ENCODE data around the gene GRK2.
"Not testable (repeated sequence)": the region's sequence is repeated elsewhere in the genome, so short reads cannot be mapped to it uniquely, and the experiment has no call there.

The GRK2 gene

GRCh38 chr11:67255864-67256263 lies 10.4 kb upstream of the GRK2 start:
- no peak overlapping the region for H3K27ac ChIP-seq (ENCODE audit: low read length)
- H3K36me3 ChIP-seq (ENCODE audit: control insufficient read depth in 1 of 2, insufficient read depth in 2 of 2, low read length in 2 of 2), result peaks cover 50 to 60% of the 10 kb centered on the region in 2 donors

GRCh38 chr11:67256477-67257135 lies 9.7 kb upstream of the GRK2 start:
- Histone ChIP-seq H3K4me3 (ENCODE audit: low read depth in 1 of 2, low read length in 2 of 2) (no peak overlapping the region), H3K4me1 (ENCODE audit: control insufficient read depth in 1 of 2, insufficient read depth in 2 of 2, low read length in 2 of 2) (peaks cover 0 to under 1% of the 10 kb centered on the region in 2 donors), H3K9me3 (ENCODE audit: control insufficient read depth in 1 of 2, low read length in 2 of 2) (no peaks in the 10 kb centered on the region), H3K27ac (ENCODE audit: low read length) (no peak overlapping the region), H3K36me3 (ENCODE audit: control insufficient read depth in 1 of 2, insufficient read depth in 2 of 2, low read length in 2 of 2) (peaks cover 43 to 54% of the 10 kb centered on the region in 2 donors), H3K27me3 (ENCODE audit: low read depth, low read length) (no peaks in the 10 kb centered on the region)

More at GRCh38 chr11:67255864-67256263, 10.4 kb upstream of the GRK2 start:
- no peaks in the 10 kb centered on the region for H3K27me3 ChIP-seq (ENCODE audit: low read depth, low read length)
- H3K4me1 ChIP-seq (ENCODE audit: control insufficient read depth in 1 of 2, insufficient read depth in 2 of 2, low read length in 2 of 2), result no peaks in the 10 kb centered on the region
- H3K9me3 ChIP-seq (ENCODE audit: control insufficient read depth in 1 of 2, low read length in 2 of 2), result no peaks in the 10 kb centered on the region
- no peak overlapping the region for H3K4me3 ChIP-seq (ENCODE audit: low read depth in 1 of 2, low read length in 2 of 2)

DNA sequence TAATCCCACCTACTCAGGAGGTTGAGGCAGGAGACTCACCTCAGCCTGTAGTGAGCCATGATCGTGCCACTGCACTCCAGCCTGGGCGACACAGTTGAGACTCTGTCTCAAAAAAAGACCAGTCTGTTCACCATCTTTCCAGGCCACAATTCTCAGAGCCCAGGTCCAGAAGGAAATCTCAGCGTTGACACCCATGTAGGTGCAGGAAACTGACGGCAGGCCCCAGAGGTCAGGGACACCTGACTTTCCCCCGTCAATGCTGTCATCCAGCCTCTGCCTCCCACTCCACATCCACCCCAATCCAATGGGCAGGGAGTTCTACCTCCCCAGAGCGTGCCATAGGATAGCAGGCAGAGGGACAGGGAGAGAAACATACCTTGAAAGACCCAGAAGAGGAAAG lies 5.9 kb upstream of the GRK2 start:
- H3K4me1 ChIP-seq (ENCODE audit: control insufficient read depth in 1 of 2, insufficient read depth in 2 of 2, low read length in 2 of 2), result peaks cover 0 to 20% of the 10 kb centered on the region in 2 donors
- no peak overlapping the region for H3K27ac ChIP-seq (ENCODE audit: low read length)
- H3K4me3 ChIP-seq (ENCODE audit: low read depth in 1 of 2, low read length in 2 of 2), result no peak overlapping the region
- no peaks in the 10 kb centered on the region for H3K9me3 ChIP-seq (ENCODE audit: control insufficient read depth in 1 of 2, low read length in 2 of 2)
- H3K36me3 ChIP-seq (ENCODE audit: control insufficient read depth in 1 of 2, insufficient read depth in 2 of 2, low read length in 2 of 2), result peaks cover 5 to 16% of the 10 kb centered on the region in 2 donors
- no peaks in the 10 kb centered on the region for H3K27me3 ChIP-seq (ENCODE audit: low read depth, low read length)

DNA sequence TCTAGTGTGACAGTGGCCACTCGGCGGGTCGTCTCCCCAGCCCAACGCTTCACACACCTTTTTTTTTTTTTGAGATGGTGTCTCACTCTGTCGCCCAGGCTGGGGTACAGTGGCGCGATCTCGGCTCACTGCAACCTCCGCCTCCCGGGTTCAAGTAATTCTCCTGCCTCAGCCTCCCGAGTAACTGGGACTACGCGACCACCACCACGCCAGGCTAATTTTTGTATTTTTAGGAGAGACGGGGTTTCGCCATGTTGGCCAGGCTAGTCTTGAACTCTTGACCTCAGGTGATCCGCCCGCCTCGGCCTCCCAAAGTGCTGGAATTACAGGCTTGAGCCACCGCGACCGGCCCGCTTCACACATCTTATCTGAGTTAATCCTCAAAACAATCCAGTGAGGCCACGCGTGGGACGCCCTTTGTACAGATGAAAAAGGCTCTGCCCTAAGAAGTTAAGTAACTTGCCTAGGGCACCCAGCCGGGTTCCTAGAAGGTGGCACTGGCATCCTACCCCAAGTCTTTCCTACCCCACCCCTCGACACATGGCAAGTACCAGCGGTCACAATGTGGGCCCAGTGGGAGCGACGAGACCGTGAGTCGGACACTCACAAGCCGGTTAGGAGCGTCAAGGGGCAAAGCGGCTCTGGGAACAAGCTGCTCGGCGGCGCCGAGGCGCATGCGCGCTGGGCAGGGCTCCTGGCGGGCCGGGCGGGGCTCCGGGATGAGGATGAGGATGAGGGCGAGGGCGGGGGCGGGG lies 5.2 kb upstream of the GRK2 start:
- not testable (repeated sequence) for H3K27ac ChIP-seq (ENCODE audit: low read length); H3K9me3 ChIP-seq (ENCODE audit: control insufficient read depth in 1 of 2, low read length in 2 of 2); H3K27me3 ChIP-seq (ENCODE audit: low read depth, low read length); H3K36me3 ChIP-seq (ENCODE audit: control insufficient read depth in 1 of 2, insufficient read depth in 2 of 2, low read length in 2 of 2)
- Histone ChIP-seq H3K4me3 (ENCODE audit: low read depth in 1 of 2, low read length in 2 of 2) (peak overlapping the region; percentile 44 to 45), H3K4me1 (ENCODE audit: control insufficient read depth in 1 of 2, insufficient read depth in 2 of 2, low read length in 2 of 2) (peaks cover 4 to 23% of the 10 kb centered on the region in 2 donors)

DNA sequence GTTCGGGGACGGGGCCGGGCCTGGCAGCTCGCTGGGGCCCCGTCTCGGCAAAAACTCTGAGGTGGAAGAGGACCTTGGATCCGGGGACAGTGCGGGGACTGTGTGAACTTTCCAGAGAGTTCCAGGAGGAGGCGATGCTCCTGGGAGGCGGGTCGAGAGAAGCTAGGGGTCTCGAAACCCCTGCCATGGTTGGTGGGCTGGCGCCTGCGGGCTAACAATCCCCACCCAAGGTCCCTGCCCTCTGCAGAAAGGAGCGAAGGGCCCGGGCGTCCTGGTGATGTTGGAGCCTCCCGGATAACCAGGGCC lies 4.7 kb upstream of the GRK2 start:
- Histone ChIP-seq H3K4me1 (ENCODE audit: control insufficient read depth in 1 of 2, insufficient read depth in 2 of 2, low read length in 2 of 2) (peaks cover 4 to 23% of the 10 kb centered on the region in 2 donors), H3K27ac (ENCODE audit: low read length) (no peak overlapping the region)

DNA sequence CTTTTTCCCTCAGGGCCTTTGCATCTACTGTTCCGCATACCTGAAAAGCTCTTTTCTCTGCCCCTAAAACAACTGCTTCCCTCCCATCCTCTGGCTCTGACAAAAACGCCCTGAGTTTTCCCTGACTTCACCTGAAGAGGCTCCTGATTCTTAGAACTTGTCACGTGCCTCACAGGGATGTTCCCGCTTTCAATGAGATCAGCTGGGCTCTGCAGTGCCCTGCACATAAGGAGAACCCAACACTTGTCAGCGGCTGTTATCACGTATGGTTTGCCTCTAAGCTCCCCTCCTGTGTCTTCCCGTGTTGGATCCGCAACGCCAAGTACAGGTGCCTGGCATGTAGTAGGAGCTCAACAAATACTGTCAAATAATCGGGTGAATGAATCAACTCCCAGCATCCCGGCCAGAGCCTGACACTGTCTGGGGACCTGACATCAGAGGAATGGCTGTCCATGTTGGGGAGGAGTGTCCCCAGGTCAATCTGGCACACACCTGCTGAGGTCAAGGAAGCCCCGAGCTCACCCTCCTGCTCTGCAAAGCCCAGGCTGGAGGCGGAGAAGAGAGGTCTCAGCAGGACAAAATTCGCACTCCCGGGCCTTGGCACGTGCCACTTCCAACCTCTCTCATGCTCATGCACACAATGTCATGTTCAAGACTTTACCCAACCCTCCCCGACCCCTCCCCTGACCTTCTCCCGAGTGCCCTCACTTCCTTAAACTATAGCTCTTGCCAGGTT lies 4.2 kb upstream of the GRK2 start:
- Histone ChIP-seq H3K36me3 (ENCODE audit: control insufficient read depth in 1 of 2, insufficient read depth in 2 of 2, low read length in 2 of 2) (no peaks in the 10 kb centered on the region), H3K27ac (ENCODE audit: low read length) (no peak overlapping the region), H3K9me3 (ENCODE audit: control insufficient read depth in 1 of 2, low read length in 2 of 2) (no peaks in the 10 kb centered on the region), H3K4me3 (ENCODE audit: low read depth in 1 of 2, low read length in 2 of 2) (peak overlapping the region in 1 of 2 donors; percentile 45), H3K27me3 (ENCODE audit: low read depth, low read length) (no peaks in the 10 kb centered on the region), H3K4me1 (ENCODE audit: control insufficient read depth in 1 of 2, insufficient read depth in 2 of 2, low read length in 2 of 2) (peaks cover 4 to 24% of the 10 kb centered on the region in 2 donors)

More for the DNA sequence above, 4.7 kb upstream of the GRK2 start:
- Histone ChIP-seq H3K36me3 (ENCODE audit: control insufficient read depth in 1 of 2, insufficient read depth in 2 of 2, low read length in 2 of 2) (peaks cover 0 to 4% of the 10 kb centered on the region in 2 donors), H3K9me3 (ENCODE audit: control insufficient read depth in 1 of 2, low read length in 2 of 2) (no peaks in the 10 kb centered on the region), H3K4me3 (ENCODE audit: low read depth in 1 of 2, low read length in 2 of 2) (peak overlapping the region in 1 of 2 donors; percentile 45), H3K27me3 (ENCODE audit: low read depth, low read length) (no peaks in the 10 kb centered on the region)

GRCh38 chr11:67262731-67263675 lies 3.3 kb upstream of the GRK2 start:
- H3K9me3 ChIP-seq (ENCODE audit: control insufficient read depth in 1 of 2, low read length in 2 of 2), result no peaks in the 10 kb centered on the region
- H3K27ac ChIP-seq (ENCODE audit: low read length), result no peak overlapping the region
- H3K4me3 ChIP-seq (ENCODE audit: low read depth in 1 of 2, low read length in 2 of 2), result no peak overlapping the region
- no peaks in the 10 kb centered on the region for H3K36me3 ChIP-seq (ENCODE audit: control insufficient read depth in 1 of 2, insufficient read depth in 2 of 2, low read length in 2 of 2)
- H3K27me3 ChIP-seq (ENCODE audit: low read depth, low read length), result no peaks in the 10 kb centered on the region
- H3K4me1 ChIP-seq (ENCODE audit: control insufficient read depth in 1 of 2, insufficient read depth in 2 of 2, low read length in 2 of 2), result peaks cover 10 to 32% of the 10 kb centered on the region in 2 donors

GRCh38 chr11:67264260-67264659 lies 2.0 kb upstream of the GRK2 start:
- Histone ChIP-seq H3K4me3 (ENCODE audit: low read depth in 1 of 2, low read length in 2 of 2) (no peak overlapping the region), H3K4me1 (ENCODE audit: control insufficient read depth in 1 of 2, insufficient read depth in 2 of 2, low read length in 2 of 2) (peaks cover 15 to 45% of the 10 kb centered on the region in 2 donors), H3K36me3 (ENCODE audit: control insufficient read depth in 1 of 2, insufficient read depth in 2 of 2, low read length in 2 of 2) (no peaks in the 10 kb centered on the region), H3K27ac (ENCODE audit: low read length) (no peak overlapping the region), H3K27me3 (ENCODE audit: low read depth, low read length) (no peaks in the 10 kb centered on the region), H3K9me3 (ENCODE audit: control insufficient read depth in 1 of 2, low read length in 2 of 2) (no peaks in the 10 kb centered on the region)

DNA sequence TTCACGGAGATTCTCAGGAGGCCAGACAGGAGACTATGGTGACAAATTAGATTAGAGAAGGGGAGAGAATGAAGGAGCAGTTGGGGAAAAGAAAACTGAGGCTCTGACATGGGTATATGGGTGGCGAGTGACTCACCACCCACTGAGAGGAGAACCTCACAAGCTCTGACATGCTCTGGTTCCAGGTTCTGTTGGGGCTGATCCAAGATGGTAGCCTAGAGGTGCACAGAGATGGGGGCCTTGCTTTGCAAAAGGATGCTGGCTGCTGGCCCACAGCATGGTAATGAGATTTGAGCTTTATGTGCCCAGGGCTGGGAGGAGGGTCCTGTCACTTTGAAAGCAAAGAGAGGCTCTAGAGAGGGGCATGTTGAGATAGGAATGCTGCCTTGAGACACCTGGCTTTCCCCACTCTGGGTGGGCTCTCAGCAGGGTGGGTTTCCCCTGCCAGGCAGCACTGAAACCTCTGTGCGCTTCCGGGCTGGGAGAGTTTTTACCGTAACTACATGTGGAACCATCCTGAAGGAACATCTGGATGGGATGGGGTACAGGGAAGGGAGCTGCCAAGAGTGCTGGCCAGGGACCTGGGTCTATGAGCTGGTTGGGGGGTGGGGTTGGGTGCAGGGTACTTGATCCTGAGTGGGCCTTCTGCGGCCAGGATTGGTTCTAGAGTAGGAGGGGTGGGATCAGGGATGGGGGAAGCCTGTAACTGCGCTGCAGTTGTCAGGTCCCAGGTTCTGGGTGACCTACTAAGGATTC lies 1.2 kb upstream of the GRK2 start:
- no peaks in the 10 kb centered on the region for H3K36me3 ChIP-seq (ENCODE audit: control insufficient read depth in 1 of 2, insufficient read depth in 2 of 2, low read length in 2 of 2)
- no peaks in the 10 kb centered on the region for H3K27me3 ChIP-seq (ENCODE audit: low read depth, low read length)
- no peak overlapping the region for H3K27ac ChIP-seq (ENCODE audit: low read length)
- peaks cover 23 to 53% of the 10 kb centered on the region in 2 donors for H3K4me1 ChIP-seq (ENCODE audit: control insufficient read depth in 1 of 2, insufficient read depth in 2 of 2, low read length in 2 of 2)
- no peaks in the 10 kb centered on the region for H3K9me3 ChIP-seq (ENCODE audit: control insufficient read depth in 1 of 2, low read length in 2 of 2)
- no peak overlapping the region for H3K4me3 ChIP-seq (ENCODE audit: low read depth in 1 of 2, low read length in 2 of 2)

DNA sequence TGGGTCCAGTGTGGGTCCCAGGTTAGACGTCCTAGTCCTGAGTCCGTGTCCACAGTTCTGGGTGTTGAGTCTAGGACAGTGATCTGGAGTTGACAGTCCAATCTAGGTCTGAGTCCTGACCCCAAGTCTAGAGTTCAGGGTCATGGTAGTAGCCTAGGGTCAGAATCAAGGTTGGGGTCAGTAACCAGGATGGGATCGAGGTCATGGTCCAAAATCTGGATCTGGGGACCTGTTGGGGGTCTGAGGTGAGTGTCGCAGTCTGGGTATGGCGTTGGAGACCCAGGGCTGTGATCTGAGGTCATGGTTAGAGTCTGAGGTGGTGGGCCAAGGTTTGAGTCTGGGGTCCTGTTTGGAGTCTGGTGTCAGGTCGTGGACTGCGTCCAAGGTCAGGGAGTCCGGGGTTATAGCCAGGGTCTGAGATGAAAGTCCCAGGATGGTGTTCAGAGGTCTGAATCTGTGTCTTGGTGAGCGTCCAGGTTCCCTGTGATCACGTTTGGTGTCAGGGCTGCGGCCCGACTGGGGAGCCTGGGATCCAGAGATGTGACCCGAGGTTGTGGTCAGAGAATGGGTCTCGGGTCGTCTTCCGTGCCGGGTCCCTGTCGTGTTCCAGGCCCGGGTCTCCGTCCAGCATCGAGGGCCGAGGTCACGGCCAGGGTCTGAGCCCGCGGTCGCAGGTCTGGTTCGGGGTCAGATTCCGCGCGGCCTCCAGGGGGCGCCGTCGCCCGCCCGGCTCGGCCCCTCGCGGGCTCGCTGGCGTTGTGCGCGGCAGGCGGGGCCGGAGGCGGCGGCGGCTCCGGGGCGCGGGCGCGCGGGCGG lies 432 bp upstream of the GRK2 start:
- Histone ChIP-seq H3K27me3 (ENCODE audit: low read depth, low read length) (no peaks in the 10 kb centered on the region), H3K9me3 (ENCODE audit: control insufficient read depth in 1 of 2, low read length in 2 of 2) (no peaks in the 10 kb centered on the region), H3K4me3 (ENCODE audit: low read depth in 1 of 2, low read length in 2 of 2) (peak overlapping the region; percentile 2 to 21), H3K27ac (ENCODE audit: low read length) (no peak overlapping the region), H3K36me3 (ENCODE audit: control insufficient read depth in 1 of 2, insufficient read depth in 2 of 2, low read length in 2 of 2) (no peaks in the 10 kb centered on the region), H3K4me1 (ENCODE audit: control insufficient read depth in 1 of 2, insufficient read depth in 2 of 2, low read length in 2 of 2) (peaks cover 31 to 61% of the 10 kb centered on the region in 2 donors)

Data from muscle layer of duodenum (tissue), 2 donors.